ENCODE results near the gene BRD1.
"Not testable (repeated sequence)": the region's sequence is repeated elsewhere in the genome, so short reads cannot be mapped to it uniquely, and the experiment has no call there.

BRD1 gene

DNA sequence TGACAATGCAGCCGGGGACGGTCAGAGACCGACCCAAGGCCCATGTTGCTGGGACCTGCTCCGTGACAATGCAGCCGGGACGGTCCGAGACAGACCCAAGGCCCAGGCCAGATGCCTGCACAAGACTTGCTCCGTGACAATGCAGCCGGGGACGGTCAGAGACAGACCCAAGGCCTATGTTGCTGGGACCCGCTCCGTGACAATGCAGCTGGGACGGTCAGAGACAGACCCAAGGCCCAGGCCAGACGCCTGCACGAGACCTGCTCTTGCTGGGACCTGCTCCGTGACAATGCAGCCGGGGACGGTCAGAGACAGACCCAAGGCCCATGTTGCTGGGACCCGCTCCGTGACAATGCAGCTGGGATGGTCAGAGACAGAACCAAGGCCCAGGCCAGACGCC, 45.8 kb downstream of the BRD1 start:
- not testable (repeated sequence) for DNase-seq

DNA sequence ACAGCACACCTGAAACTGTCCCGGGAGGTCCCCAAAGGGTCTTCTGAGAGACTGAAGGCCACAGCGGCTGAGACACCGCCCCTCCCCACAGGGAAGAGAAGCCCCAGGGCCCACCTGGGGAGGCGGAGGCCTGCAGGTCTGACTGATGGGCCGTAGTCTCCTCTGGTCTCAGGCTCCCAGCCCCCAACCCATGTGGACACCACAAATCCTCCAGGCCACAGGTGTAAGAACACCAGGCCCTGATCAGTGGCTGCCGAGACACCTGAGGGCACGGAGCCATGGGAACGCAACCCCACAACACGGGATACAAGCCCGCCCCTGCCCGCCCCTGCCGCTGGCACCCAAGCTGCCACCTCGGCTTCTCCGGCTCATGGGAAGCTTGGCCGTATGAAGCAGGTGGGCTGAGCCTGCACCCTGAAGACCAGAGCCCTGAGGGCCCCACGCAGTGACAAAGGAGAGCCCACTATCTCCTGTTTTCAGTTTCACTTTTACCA, 46.3 kb downstream of the BRD1 start:
- no peak for DNase-seq

DNA sequence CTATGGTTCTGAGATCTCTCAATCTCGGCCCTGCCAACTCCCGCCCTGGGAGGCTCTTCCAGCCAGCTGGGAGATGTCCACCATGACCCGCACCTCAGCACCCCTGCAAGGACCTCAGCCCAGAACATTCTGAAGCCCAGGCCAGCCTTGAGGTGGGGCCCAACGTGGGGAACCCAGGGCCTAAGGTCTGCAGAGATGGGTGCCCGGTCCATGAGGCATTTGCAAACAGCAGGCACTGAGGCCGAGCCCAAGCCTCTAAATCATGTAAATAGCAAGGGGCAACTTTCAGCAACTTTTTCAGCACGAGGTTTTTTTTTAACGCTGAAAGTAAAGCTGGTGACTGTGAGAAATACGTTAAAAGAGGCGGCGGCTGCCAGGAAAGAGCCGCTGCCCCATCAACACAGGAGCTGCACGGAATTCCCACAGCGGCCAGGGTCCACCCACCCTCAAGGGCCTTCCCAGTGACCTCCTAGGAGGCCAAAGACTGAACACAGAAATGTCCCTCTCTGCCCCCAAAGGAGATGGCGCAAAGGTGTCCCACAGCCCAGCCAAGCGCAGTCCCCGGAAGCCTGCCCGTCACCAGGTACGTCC, 46.9 kb downstream of the BRD1 start:
- no peak for DNase-seq

- no peak for DNase-seq
These were observed 47.6 kb downstream of the BRD1 start for GRCh38 chr22:49779853-49780697.

GRCh38 chr22:49779211-49779610, 48.5 kb downstream of the BRD1 start:
- DNase-seq: no peak

GRCh38 chr22:49777569-49778249, 50.0 kb downstream of the BRD1 start:
- no peak for DNase-seq

DNA sequence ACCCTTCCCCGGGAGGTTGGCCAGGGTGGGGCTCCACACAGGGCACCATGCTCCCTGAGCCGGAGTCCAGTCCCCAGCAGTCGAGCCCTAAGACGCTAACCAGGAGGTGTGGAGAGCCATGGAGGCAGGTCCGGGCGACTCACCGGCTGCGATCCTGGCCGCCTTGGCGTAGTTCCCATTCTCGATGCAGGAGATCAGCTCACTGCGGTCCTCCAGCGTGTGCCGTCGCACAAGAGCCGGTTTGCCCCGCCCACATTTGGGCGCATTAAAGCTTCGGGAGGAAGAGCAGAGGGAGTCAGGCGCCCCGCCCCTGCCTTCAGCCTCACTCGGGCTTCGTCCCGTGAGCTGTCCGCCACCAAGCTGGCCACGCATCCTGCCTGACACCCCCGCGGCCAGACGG, 50.8 kb downstream of the BRD1 start:
- DNase-seq: no peak

DNA sequence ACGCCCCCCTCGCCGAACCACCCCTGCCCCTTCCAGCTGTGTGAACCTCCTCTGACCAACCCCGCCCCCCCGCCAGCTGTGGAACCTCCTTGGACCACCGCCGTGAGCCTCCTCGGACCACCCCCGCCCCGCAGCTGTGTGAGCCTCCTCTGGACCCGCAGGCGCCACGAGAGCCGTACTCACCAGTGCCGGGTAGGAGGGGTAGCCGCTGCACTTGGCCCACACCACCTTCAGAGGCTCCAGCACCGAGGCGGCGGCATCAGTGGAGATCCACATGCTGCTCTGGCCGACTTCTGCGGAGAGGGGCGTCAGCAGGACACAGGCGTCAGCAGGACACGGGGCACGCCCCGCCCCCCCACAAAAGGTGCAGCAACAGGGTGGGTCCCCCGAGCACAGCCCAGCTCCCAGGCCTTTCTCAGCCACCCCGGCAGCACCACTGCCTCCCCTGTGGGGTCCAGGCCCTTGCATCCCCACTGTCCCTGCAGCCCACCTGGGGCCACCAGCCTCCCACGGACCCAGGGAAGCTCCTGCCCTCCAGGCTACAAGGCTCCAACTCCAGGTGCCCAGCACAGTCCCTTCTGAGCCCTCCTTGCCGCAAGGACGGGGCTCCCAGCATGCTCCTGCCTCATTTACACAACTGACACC, 51.7 kb downstream of the BRD1 start:
- DNase-seq: no peak

GRCh38 chr22:49775191-49775866, 52.3 kb downstream of the BRD1 start:
- no peak for DNase-seq

GRCh38 chr22:49774499-49775151, 53.0 kb downstream of the BRD1 start:
- no peak for DNase-seq

DNA sequence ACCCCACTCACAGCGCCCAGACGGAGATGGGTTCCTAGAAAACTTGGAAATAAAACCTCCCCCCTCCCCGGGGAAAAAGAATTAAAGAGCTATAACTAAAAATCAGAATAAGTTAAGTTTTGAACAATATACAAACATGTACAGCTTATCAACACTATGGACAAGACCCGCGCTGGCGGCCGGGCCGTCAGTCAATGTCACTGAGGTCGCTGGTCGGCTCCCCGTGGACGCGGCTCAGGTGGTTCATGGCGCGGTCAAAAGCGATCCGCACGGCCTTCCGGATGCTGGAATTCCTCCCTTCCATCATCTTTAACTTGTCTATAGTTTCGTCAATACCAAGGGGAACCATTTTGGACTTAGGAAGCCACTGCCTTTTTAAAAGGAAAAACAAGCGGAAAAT, 53.6 kb downstream of the BRD1 start:
- DNase-seq: no peak

- DNase-seq: no peak
These were observed 54.1 kb downstream of the BRD1 start for GRCh38 chr22:49773531-49773930.

DNA sequence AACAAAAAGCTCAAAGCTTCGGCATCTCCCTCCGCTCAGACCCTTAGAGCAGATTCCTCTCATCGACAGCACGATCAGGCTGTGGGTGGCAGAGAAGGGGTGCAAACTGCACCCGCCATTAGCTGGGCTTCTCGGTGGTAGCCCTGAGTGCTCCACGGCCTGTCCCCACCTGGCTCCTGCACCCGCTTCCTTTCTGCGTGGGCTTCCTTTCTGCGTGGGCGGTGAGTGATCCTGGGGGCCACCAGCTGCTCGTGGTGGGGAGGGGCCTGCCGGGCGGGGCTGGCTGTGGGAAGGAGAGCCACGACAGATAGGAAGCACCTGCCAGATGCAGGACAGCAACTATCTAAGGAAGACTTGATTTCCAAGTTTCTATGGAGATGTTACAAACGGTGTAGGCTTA, 55.0 kb downstream of the BRD1 start:
- DNase-seq: no peak

- DNase-seq: no peak
These were observed 56.2 kb downstream of the BRD1 start for GRCh38 chr22:49771266-49772065.

DNA sequence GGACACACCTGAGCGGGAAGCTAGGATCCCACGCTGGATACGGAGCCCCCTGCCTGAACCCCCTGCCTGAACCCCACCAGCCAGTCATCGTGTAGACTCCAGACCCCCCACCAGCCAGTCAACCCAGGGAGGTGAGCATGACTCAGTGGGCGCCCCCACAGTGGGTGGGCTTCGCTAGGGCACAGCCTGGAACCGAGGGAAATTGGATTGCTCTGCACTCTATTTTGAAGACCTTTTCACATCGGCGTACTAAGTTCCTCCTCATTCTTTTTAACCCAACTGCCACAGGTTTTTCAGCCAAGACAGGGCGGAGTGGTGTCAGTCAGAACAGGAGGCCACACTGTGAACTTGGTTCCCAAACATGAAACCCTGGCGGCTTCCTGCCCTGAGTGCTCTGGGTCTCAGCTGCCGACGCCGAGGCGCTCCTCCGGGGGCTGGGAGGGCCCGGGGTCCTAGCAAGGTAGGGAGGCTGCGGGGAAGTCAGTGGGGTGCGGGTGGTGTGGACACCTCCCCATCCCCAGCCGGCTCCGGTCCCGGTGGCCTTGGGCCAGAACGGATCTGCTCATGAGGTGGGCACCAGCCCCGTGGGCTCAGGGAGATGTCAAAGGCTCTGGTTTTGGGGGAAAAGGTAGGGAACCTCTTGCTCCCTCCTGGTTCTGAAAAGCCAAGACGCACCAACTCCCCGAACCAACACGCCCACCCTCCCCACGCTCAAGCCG, 57.0 kb downstream of the BRD1 start:
- DNase-seq: no peak

DNA sequence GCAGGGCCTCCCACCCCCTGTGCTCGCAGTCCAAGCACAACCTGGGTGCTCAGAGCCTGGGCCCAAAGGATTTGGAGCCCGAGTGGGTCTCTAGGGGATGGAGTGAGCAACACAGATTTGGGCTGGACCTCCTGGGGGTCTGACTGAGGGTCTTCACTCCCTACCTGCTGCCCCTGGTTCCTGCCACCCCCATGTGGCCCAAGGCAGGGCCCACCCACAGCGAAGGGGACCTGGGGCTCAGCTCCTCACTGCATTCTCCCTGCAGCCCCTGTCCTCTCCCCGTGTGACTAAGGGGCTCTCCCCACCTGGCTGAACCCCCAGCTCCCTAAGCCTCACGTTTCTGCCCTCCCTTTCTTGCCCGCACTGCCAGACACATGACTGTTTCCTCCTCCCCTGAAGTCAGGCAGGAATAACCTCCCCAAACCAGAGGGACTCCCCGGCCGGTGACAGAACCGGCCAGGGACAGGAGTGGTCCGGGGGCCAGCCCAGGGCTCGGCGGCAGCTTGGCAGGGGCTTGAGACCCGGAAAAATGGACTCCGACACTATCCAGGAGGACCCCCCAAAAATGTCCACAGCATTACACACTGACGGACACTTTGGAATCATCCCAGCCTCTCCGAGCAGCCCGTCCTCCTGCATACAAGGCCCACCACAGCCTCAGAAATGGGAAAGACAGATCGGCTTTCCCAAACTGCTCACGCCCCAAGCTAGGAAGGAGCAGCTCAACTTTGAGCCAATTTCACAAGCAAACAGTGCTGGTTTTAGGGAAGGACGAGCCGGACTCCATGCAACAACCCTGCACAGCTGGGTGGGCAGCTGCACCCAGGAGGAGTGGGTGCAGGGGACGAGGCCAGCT, 57.8 kb downstream of the BRD1 start:
- DNase-seq: no peak

GRCh38 chr22:49768951-49769690, 58.6 kb downstream of the BRD1 start:
- no peak for DNase-seq

GRCh38 chr22:49768077-49768910, 59.4 kb downstream of the BRD1 start:
- DNase-seq: no peak

All from NCI-H1105 (cell line).